ENCODE results near the gene ZNF221.

The ZNF221 gene

DNA sequence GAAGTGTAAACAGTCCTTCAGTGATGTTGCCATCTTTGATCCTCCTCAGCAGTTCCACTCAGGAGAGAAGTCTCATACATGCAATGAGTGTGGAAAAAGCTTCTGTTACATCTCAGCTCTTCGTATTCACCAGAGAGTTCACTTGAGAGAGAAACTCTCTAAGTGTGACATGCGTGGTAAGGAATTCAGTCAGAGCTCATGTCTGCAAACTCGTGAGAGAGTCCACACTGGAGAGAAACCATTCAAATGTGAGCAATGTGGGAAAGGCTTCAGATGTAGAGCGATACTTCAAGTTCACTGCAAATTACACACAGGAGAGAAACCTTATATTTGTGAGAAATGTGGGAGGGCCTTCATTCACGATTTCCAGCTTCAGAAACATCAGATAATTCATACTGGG, 59.4 kb downstream of the ZNF221 start:
- TF ChIP-seq, protein P1, sequence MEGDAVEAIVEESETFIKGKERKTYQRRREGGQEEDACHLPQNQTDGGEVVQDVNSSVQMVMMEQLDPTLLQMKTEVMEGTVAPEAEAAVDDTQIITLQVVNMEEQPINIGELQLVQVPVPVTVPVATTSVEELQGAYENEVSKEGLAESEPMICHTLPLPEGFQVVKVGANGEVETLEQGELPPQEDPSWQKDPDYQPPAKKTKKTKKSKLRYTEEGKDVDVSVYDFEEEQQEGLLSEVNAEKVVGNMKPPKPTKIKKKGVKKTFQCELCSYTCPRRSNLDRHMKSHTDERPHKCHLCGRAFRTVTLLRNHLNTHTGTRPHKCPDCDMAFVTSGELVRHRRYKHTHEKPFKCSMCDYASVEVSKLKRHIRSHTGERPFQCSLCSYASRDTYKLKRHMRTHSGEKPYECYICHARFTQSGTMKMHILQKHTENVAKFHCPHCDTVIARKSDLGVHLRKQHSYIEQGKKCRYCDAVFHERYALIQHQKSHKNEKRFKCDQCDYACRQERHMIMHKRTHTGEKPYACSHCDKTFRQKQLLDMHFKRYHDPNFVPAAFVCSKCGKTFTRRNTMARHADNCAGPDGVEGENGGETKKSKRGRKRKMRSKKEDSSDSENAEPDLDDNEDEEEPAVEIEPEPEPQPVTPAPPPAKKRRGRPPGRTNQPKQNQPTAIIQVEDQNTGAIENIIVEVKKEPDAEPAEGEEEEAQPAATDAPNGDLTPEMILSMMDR (IDR thresholded peaks at IDR 0.05; ENCODE audit: insufficient read depth, low read length, poor library complexity, severe bottlenecking): no peak
- Histone ChIP-seq H3K27me3 (replicated peaks; ENCODE audit: control insufficient read depth, insufficient read depth, low read length) (no peaks in the 10 kb centered on the region), H3K4me3 (replicated peaks; ENCODE audit: low read depth, low read length) (no peak overlapping the region), H3K36me3 (ENCODE audit: control insufficient read depth, insufficient read depth, low read length) (peaks cover 19% of the 10 kb centered on the region)
- DNase-seq (ENCODE audit: extremely low read depth, insufficient read length): no peak

All from GM06990 (cell line).